Activated B cell treated with CpG ODN at 0.5 μM for 24 hours (primary cell): Measurements from ENCODE around the gene WDPCP. TPM values are rescaled to one million over a fixed set of nuclear protein-coding genes. Genes with fewer than 3 reads are reported as not detected.

ENCODE experiments used
- ATAC-seq: fragments of 200-7000 bp; cut with Tn5 transposase; one replicate; pipeline ENCODE4 v1.10.0; 2021; ENCODE audit warnings: low read depth, mild to moderate bottlenecking, moderate library complexity
- CTCF ChIA-PET: fragments of 350-600 bp; sonication (Branson Sonifier 250); formaldehyde crosslinking; loops from one replicate; lab custom pipeline; 2021; ENCODE audit warnings: antibody characterized with exemption; lab: Charles Lee
- POLR2A ChIA-PET: fragments of 350-600 bp; sonication (Branson Sonifier 250); formaldehyde crosslinking; loops from one replicate; lab custom pipeline; 2021; ENCODE audit warnings: antibody characterized with exemption; lab: Charles Lee
- DNase-seq: peaks from one replicate; pipeline ENCODE4 v3.0.0; 2022
- H3K27ac Mint-ChIP-seq: one replicate; pipeline ENCODE4 v1.8.0; 2020; ENCODE audit warnings: mixed read lengths
- H3K27me3 Mint-ChIP-seq: one replicate; pipeline ENCODE4 v1.8.0; 2021; ENCODE audit warnings: mixed read lengths
- H3K36me3 Mint-ChIP-seq: one replicate; pipeline ENCODE4 v1.8.0; 2021; ENCODE audit warnings: low read depth, mixed read lengths
- H3K4me1 Mint-ChIP-seq: one replicate; pipeline ENCODE4 v1.8.0; 2021; ENCODE audit warnings: mixed read lengths
- H3K4me3 Mint-ChIP-seq: one replicate; pipeline ENCODE4 v1.8.0; 2020; ENCODE audit warnings: mild to moderate bottlenecking, mixed read lengths
- H3K9me3 Mint-ChIP-seq: one replicate; pipeline ENCODE4 v1.8.0; 2020; ENCODE audit warnings: mixed read lengths
- intact Hi-C: fragments of 100-400 bp; cut with micrococcal nuclease; formaldehyde crosslinking; loops from one replicate; pipeline ENCODE4 v1.15.1; 2024
- total RNA-seq: library from RNA; stranded (reverse); gene quantifications from 2 replicates; pipeline ENCODE4 v1.2.3, GENCODE V29; 2022
- TF ChIP-seq, protein P1 (sequence below): fragments of 200-600 bp; IDR thresholded peaks from one replicate; pipeline ENCODE4 v1.8.0; 2022; ENCODE audit warnings: antibody characterized with exemption, mild to moderate bottlenecking

WDPCP gene
- total RNA-seq, 1 donor from 2014 or later, result 12.9 TPM

DNA sequence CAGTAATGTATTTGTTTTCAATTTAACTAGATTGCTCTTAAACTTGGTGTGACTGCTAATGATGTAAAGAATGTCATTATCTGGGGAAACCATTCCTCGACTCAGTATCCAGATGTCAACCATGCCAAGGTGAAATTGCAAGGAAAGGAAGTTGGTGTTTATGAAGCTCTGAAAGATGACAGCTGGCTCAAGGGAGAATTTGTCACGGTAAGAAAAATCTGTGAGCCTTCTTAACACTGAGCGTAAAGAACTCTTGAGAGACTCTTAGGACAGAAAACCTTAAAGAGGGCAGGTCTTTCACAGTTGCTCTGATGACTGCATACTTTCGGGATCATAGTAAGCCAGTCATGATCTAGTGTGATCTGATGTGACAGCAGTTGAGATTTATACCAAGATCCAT lies 16.4 kb upstream of the WDPCP start:
- POLR2A ChIA-PET, result no interaction called here
- Mint-ChIP-seq H3K27me3 (no peaks in the 10 kb centered on the region), H3K36me3 (peaks cover 71% of the 10 kb centered on the region), H3K9me3 (no peaks in the 10 kb centered on the region), H3K4me3 (no peak overlapping the region), H3K4me1 (no peaks in the 10 kb centered on the region), H3K27ac (no peak overlapping the region)
- intact Hi-C loops, result no loop called here
- no peak for DNase-seq
- CTCF ChIA-PET, result no interaction called here
- TF ChIP-seq, protein P1, sequence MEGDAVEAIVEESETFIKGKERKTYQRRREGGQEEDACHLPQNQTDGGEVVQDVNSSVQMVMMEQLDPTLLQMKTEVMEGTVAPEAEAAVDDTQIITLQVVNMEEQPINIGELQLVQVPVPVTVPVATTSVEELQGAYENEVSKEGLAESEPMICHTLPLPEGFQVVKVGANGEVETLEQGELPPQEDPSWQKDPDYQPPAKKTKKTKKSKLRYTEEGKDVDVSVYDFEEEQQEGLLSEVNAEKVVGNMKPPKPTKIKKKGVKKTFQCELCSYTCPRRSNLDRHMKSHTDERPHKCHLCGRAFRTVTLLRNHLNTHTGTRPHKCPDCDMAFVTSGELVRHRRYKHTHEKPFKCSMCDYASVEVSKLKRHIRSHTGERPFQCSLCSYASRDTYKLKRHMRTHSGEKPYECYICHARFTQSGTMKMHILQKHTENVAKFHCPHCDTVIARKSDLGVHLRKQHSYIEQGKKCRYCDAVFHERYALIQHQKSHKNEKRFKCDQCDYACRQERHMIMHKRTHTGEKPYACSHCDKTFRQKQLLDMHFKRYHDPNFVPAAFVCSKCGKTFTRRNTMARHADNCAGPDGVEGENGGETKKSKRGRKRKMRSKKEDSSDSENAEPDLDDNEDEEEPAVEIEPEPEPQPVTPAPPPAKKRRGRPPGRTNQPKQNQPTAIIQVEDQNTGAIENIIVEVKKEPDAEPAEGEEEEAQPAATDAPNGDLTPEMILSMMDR, result no peak
- ATAC-seq, result no peak

DNA sequence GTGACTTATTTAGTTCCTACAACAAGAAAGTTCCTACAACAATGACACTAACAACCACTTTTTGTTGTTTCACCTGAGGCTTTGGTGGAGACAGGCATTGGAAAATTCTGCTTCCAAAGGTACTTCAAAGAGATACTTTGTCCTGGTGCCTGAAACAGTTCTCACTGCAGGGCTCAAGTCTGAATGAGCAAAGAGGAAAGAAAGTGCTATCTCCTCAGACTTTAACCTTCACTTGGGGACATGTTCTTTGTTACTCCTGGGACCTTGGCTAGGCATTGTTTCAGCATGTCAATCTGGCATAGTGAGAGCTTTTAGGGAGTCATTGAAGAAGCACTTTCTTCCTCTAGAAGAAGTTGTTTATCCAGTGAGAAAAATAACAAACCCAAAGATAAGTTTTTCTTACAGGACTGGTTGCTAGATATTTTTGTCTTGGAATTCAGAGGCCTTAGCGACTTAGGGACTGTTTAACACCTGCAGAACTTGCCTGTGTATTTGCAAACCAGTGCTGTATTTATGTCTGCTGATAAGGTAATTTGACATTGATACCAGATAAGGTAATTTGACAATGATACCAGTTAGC lies 12.7 kb upstream of the WDPCP start:
- DNase-seq, result no peak
- Mint-ChIP-seq H3K27ac (no peak overlapping the region), H3K27me3 (no peaks in the 10 kb centered on the region), H3K9me3 (no peaks in the 10 kb centered on the region), H3K4me1 (no peaks in the 10 kb centered on the region), H3K4me3 (no peak overlapping the region), H3K36me3 (peaks cover 69% of the 10 kb centered on the region)
- intact Hi-C loops, result no loop called here
- ChIA-PET POLR2A (no interaction called here), CTCF (no interaction called here)
- TF ChIP-seq, protein P1, result no peak
- no peak for ATAC-seq

- CTCF ChIA-PET, result no interaction called here
- TF ChIP-seq, protein P1, result no peak
- no peaks in the 10 kb centered on the region for H3K4me1 Mint-ChIP-seq
These were observed 10.7 kb upstream of the WDPCP start for GRCh38 chr2:63598981-63599380.

GRCh38 chr2:63596401-63596883 lies 8.2 kb upstream of the WDPCP start:
- ATAC-seq, result no peak
- CTCF ChIA-PET, result no interaction called here
- POLR2A ChIA-PET, result interaction anchor here (1.0 kb wide), 1 partner anchor 8 kb away, joined by 4 read pairs; the partner anchor contains the start of genes MDH1 and WDPCP
- Mint-ChIP-seq H3K27ac (no peak overlapping the region), H3K4me1 (peaks cover 2% of the 10 kb centered on the region), H3K27me3 (no peaks in the 10 kb centered on the region), H3K9me3 (no peaks in the 10 kb centered on the region), H3K4me3 (no peak overlapping the region), H3K36me3 (peaks cover 57% of the 10 kb centered on the region)
- TF ChIP-seq, protein P1, result no peak
- DNase-seq, result no peak
- intact Hi-C loops, result no loop called here

More at GRCh38 chr2:63598981-63599380, 10.7 kb upstream of the WDPCP start:
- Mint-ChIP-seq H3K9me3 (no peaks in the 10 kb centered on the region), H3K36me3 (peaks cover 66% of the 10 kb centered on the region), H3K27ac (no peak overlapping the region), H3K27me3 (no peaks in the 10 kb centered on the region), H3K4me3 (no peak overlapping the region)
- intact Hi-C loops, result no loop called here
- ATAC-seq, result no peak
- no peak for DNase-seq
- POLR2A ChIA-PET, result interaction anchor here (1.6 kb wide), 1 partner anchor 10 kb away, joined by 7 read pairs; the partner anchor contains the start of genes MDH1 and WDPCP

- Mint-ChIP-seq H3K27me3 (no peaks in the 10 kb centered on the region), H3K9me3 (no peaks in the 10 kb centered on the region), H3K27ac (no peak overlapping the region), H3K4me3 (no peak overlapping the region), H3K4me1 (peaks cover 17% of the 10 kb centered on the region), H3K36me3 (peaks cover 43% of the 10 kb centered on the region)
- CTCF ChIA-PET, result no interaction called here
- DNase-seq (no peak), ATAC-seq (no peak)
- POLR2A ChIA-PET, result no interaction called here
- TF ChIP-seq, protein P1, result no peak
- intact Hi-C loops, result no loop called here
These were observed 6.4 kb upstream of the WDPCP start for GRCh38 chr2:63594660-63595059.
